GM19193 (cell line): ENCODE measurements around the gene PSD.

Source experiments
- POLR2A ChIP-seq: IDR thresholded peaks from 4 replicates; pipeline ENCODE4 v1.6.1; 2011; ENCODE audit not compliant: insufficient read depth, insufficient read length; ENCODE audit errors: extremely low read depth

PSD gene

DNA sequence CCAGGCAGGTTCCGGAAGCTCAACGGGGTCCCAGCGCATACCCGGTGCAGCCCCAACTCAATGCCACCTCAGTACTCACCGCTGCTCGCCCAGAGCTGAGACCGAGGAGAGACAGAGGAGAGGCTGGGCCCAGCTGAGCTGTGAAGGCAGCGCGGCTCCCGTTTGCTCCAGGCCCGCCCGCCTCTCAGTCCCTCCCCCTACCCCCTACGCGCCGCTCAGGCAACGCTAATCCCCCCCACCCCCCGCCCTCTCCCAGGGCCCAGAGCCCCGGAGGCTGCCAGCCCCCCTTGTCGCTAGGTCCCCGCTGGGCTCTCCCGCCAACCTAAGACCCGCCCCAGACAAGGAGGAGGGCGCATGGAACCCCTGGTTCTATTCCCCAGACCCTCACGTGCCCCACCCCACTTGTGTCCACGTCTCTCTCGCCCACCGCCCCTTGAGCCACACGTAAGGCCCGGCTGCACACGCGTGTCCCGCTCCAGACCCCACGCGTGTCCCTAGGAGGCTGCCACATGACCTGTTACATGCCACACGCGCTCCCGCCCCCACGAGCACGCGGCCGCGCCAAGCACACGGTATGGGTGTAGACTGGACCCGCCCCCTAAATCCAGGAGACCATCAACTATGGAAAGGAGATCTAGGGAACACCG, at the start of gene PSD:
TSS of gene PSD (minus strand) at position 164 of the 647 bp plus-strand sequence. CDS start 1,747 bp downstream, outside the sequence.
- TF ChIP-seq POLR2A: no peak

DNA sequence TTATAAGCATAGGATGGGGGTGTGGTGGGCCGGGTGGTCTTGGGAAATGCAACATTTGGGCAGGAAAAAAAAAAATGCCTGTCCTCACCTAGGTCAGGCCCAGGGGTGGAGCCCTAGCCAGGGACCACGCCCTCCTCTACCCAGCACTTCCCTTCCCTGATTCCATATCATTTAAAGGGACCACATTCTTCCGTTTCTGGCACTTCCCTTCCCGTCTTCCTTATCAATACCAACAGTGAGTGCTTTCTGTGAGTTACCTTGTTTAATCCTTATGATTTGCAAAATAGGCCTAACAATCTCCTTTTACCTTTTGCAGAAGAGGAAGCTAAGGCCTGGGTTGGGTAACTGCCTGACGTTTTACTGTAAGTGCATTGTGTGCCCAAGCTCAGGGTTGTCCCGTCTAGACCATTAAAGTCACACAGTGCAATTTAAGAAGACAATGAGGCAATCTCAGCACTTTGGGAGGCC, 49.4 kb upstream of the PSD start:
- TF ChIP-seq POLR2A: no peak

DNA sequence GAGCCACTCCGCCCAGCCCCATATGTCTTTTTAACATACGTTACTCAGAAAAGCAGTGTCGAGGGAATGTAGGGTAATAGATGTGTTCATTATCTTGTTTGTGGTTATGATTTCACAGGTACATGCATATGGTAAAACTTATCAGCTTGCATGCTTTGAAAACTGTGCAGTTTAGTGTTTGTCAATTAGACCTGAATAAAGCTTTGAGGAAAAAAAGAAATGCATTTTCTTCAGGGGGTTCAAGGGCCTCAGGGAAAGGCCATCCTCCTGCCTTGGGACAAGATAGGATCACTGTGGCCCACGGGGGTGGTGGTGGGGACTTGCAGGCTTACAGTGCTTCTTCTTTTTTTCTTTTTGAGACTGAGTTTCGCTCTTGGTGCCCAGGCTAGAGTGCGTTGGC, 48.7 kb upstream of the PSD start:
- TF ChIP-seq POLR2A: no peak

DNA sequence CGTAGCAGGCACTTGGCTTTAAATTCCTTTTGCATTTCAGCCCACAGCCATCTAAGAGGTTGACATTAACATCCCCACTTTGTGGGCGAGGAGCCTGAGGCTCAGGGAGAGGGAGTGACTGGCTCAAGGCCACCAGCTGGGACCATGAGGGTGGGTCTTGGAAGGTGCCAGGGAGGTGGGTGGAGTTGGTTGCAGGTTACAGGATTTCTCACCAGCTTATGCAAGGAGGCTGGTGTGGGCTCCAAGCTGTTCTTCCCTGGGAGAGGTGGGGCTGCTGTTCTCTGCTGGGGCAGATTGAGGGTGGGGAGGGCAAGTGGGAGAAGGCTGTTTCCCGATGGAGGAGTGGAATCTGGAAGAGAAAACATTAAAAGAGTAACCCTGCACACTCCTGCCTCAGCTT, 46.9 kb upstream of the PSD start:
- no peak for TF ChIP-seq POLR2A

GRCh38 chr10:102463983-102464382, 45.4 kb upstream of the PSD start:
- no peak for TF ChIP-seq POLR2A

GRCh38 chr10:102462512-102463054, 44.0 kb upstream of the PSD start:
- no peak for TF ChIP-seq POLR2A

- peak; percentile 51 for TF ChIP-seq POLR2A
Observed at GRCh38 chr10:102461187-102462054, 42.8 kb upstream of the PSD start.

DNA sequence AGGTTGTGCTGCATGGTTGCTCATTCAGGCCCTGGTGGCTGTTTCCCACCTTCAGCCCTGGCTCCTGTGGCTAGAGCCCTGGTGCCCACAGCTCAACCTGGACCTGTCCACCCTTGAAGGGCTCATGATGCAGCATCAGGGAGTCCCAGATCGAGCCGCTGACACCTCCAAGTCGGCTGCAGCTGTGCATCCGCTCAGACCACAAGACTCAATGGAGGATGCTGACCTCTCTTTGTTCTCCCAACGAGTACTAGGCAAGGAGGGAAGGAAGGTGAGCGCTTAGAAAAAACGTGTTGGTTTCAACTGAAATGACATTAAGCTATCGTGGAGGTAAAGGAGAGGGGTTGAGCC, 42.2 kb upstream of the PSD start:
- no peak for TF ChIP-seq POLR2A

GRCh38 chr10:102458656-102459055, 40.1 kb upstream of the PSD start:
- no peak for TF ChIP-seq POLR2A

DNA sequence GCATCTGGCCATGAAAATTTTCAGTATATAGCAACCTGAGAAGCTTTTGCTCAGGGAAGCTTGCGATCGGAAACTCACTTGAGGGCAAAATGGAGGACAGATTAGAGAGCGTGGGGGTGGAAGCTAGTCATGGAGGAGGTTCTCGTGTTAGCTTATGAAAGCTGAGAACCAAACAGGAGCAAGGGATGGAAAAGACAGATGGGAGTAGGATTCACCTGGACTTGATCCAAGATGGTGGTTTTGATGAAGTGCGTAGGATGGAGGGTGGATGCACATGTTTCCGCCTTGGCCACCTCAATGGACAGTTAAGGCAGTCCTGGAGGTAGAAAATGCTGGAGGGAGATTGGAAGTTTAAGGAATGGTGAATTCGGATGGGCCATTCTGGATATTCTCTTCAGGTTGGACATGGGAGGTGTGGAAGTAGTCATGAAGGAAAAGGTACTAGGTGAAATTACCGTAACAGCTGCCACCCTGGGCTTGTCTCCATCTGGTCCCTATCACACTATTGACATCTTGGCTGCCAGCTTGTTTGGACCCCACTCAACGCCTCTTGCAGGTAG, 39.1 kb upstream of the PSD start:
- TF ChIP-seq POLR2A: no peak

DNA sequence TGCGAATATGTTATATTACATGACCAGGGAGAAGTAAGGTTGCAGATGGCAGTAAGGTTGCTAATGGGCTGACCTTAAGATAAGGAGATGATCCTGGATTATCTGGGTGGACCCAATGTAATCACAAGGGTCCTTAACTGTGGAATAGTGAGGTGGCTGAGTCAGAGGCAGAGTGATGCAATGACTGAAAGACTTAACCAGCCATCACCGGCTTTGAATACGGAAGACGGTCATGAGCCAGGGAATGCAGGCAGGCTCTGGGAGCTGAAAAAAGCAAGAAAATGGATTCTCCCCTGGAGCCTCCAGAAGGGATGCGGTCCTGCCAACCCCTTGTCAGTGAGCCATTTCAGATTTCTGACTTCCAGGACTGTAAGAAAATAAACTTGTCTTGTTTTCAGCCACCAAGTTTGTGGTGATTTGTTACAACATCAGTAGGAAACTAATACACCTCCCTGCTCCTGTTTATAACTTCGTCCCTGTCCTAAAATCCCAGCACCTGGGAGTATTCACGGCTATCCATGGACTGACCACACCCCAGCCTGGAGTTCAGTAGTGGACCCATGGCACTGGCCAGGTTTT, 37.4 kb upstream of the PSD start:
- no peak for TF ChIP-seq POLR2A

GRCh38 chr10:102453502-102453901, 34.9 kb upstream of the PSD start:
- TF ChIP-seq POLR2A: no peak

DNA sequence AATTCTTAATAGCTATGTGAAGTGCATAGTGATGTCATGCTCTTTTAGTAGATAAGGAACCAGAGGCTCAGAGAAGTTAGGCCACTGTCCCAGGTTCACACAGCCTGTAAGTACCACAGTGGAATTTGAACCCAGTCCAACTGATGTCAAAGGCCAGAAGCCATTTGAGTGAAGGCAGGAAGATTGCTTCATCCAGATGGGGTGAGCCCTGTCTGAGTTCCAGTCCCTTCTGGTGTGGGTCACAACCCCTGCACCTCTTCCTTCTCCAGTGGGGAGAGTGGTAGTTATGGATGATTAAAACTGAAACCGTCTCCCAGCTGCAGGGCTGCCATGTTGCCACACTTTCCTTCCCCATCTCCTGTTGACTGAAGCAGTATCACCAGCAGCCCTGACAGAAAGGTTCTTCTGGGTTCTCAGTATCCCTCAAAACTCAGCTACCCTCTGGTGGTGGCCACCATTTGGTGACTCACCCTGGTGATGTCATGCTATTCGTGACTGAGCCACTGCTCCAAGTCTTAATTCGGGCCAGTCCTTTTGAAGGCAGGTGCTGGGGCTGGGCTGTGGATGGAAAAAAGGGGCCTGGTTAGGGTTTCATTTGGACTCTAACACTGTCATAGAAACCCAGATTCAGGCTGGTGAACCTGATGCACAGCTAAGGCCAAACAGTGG, 34.2 kb upstream of the PSD start:
- no peak for TF ChIP-seq POLR2A

DNA sequence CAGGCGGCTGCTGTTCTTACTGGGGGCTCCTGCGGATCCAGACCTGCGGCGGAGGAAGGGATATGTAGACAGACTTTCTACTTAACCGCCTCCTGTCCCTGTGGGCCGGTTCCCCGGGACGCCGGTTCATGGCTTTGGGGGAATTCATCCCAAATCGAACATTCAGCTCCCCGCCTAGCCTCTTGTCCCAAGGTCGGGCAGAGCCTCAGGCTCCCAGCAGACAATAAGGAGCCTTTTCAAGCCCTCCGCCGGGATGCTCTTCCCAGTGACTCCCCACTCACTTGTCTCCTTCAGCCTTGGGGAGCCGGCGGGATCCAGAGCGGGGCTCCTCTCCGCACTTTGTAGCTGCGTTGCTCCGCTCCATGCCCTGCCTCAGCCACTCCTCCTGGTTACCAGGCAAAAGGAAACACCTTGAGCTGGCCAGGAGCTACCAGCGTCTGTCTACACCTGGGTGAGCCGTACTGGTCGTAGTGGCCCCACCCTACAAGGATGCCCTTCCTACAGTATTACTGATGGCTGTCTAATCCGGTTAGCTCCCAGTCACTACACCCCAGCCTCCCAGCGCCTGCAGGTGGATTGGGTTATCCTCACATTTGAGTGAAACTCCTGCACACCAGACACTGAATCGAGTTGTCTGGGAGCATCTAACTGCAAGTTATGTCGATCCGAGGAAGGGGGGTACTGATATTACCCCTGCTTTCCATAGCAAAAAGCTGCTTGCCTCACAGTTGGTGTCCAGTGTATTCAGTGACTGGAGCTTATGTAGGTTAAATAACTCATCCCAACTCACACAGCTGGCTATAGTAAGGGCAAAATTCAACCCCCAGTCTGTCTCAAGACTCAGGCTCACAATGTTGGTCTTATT, 32.8 kb upstream of the PSD start, which contains the start of gene C10orf95:
TSS of gene C10orf95 (minus strand) at position 439 of the 865 bp plus-strand sequence. CDS start 450 bp downstream, outside the sequence.
- no peak for TF ChIP-seq POLR2A
